Measurements from ENCODE around the gene MEGF11.

MEGF11 gene

DNA sequence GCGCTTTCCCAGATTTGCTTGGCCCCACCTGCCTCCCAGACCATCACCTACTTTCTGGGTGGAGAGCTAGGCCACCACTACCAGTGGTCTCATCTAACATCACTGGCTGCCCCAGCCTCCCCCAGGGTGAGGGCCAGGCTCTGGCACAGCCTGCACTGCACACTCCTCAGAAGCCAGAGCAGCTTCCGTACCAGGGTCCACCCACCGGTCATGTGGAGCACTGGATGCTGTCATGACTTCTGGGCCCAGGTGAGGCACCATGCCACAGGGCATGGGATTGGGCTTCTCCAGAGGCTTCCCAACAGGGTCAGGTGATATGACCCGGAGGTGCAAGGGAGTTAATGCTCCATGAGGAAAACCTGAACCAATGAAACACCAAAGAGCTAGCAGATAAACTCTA lies 14.0 kb downstream of the MEGF11 start:
- DNase-seq (ENCODE audit: low read depth, low spot score) = no peak

DNA sequence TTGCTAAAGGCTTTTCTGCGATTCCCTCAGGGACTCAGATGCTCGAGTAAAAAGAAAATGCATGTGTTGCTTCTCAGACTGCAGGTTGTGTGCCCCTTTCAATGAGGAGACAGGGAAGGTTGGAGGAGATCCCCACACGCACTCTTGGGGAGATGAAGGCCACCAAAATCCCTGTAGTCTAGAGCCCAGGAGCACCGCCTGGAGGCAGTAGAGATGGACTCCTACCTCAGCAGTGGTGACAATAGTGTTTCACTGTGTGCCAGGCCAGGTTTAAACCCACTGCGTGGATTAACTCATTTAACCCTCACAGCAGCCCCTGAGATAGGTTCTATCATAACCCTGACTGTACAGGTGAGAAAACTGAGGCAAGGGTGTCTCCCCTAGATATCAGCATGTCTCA lies 15.2 kb downstream of the MEGF11 start:
- no peak for DNase-seq (ENCODE audit: low read depth, low spot score)

DNA sequence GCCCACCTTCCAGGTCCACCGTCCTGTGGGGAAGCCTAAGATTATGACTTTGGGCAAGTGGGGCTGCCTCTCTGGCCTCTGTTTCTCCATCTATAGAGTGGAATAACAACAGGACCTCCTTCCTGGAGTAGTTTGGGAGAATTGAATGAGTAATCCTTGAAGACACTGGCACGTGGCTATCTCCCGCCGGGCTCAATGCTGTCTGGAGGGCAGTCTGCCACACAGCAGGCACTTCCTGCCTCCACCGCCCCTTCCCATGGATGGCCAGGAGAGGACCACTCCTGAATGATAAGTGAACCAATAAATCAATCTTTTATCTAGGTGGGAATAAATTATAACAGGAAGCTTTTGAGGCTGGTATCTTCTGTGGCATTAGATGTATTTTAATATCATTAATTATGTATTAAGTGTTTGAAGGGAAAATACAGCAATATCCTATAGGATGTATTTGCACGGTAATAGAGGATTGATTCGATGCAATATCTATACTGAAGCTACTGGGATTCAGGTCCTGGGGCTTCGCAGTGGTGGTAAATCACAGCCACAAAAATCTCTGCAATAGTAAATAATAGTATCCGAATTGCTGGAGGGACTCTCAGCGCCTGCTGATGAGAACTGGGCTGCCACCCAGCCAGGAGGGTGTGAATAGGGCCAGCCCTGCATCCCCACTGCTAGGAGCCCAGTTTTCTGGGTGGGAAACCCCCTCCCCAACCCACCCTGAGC lies 15.9 kb downstream of the MEGF11 start:
- no peak for DNase-seq (ENCODE audit: low read depth, low spot score)

DNA sequence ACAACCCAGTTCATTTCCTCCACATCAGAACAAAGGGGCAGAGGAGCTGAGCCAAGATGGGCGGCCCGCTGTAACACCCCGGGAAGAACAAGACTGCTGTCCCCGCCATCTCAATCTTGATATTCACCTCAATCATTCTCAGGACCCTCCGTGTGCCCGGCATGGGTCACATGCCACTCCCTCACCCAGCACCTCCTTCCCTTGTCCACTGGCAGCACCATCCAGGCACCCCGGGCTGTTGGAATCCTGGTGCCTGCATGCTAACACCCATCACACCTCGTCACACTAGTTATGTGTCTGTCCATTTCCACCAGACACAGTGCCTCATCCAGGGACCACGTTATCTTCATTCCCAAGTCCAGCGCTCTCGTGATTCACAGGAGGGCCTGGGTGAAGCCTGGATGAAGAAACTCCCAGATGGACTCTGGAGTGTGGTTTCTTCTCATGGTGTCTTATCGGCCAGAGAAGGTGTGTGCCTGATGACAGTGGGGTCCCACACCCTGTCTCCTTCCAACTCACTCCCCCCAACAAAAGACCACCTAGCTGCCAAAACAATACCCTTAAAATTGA lies 16.7 kb downstream of the MEGF11 start:
- DNase-seq (ENCODE audit: low read depth, low spot score) = no peak

DNA sequence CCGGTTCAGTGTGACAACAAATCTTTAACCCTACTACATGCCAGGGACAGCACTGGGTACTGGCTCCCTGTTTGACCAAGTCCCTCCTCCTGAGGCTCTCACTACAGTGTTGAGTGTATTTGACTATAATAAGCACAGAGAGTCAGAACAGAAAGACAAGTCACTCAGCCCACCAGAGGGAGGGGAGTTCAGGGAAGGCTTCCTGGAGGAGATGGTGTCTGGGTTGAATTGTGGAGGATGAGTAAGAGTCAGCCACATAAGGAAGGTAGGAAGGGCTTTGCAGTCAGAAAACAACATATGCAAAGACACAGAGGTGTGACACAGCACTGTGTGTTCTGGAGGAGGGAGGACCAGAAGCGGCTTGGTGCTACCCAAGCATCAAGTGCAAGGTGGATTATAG lies 17.7 kb downstream of the MEGF11 start:
- DNase-seq (ENCODE audit: low read depth, low spot score) = no peak

DNA sequence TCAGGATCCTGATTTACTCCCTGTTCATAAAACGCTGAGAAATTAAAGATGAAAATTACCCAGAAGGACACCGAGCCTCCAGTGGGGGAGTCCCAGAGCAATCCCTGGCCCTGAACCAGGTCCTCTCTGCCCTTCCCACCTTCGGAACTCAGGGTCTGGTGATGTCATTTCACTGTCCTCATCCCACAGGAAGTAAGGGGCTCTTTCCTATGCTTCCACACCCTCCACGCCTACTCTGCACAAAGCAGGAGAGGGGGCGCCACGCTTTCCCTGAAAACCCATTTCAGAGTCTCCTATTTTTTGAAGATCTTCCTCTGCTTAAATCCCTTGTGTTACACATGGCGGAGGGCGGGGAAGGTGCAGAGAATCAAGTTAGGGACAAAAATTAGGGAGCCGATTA lies 18.8 kb downstream of the MEGF11 start:
- no peak for DNase-seq (ENCODE audit: low read depth, low spot score)

DNA sequence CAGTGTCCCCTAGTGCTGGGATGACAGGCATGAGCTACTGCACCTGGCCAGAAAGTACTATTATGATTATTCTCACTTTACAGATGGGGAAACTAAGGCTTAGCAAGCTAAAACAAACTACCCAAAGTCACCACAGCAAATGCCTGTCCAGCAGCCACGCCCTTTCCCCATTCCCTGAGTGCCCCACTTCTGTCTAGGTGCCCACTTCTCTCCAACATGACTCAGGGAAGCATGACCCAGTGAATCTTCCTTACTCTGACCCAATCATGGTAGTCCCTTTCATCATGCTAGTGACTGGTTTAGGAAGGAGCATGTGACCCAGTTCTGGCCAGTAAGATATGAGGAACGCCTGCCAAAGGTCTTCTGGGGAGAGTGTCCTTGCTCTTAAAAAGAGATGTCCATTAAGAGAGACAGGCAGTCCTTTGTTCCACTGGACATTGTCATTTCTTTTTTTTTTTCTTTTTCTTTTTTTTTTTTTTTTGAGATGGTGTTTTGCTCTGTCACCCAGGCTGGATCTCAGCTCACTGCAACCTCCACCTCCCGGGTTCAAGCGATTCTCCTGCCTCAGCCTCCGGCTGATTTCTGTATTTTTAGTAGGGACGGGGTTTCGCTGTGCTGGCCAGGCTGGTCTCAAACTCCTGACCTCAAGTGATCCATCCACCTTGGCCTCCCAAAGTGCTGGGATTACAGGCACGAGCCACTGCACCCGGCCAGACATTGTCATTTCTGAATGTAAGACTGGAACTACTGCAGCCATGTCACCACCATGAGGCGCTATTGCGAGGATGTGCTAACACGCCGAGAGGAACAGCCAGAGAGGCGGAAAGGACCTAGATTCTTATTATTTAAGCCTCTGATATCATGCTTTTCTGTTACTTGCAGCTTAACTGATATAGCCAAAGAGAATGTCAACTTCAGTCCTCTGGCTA lies 19.8 kb downstream of the MEGF11 start:
- no peak for DNase-seq (ENCODE audit: low read depth, low spot score)

DNA sequence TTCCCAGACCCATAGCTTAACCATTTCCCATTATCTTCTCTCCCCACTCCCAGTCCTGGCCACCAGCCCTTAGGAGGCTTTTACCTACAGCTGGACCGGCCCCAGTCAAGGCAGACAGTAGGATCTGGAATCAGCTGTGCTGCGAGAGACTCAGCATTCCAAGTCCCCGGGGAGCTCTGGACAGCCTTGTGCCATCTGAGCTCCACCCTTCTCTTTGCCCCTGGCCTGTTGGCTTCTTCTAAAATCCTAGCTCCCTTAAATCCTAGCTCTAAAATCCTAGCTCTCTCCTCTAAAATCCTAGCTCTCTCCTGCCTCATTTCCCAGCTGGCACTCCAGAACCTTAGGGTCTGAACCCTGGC lies 21.3 kb downstream of the MEGF11 start:
- no peak for DNase-seq (ENCODE audit: low read depth, low spot score)

DNA sequence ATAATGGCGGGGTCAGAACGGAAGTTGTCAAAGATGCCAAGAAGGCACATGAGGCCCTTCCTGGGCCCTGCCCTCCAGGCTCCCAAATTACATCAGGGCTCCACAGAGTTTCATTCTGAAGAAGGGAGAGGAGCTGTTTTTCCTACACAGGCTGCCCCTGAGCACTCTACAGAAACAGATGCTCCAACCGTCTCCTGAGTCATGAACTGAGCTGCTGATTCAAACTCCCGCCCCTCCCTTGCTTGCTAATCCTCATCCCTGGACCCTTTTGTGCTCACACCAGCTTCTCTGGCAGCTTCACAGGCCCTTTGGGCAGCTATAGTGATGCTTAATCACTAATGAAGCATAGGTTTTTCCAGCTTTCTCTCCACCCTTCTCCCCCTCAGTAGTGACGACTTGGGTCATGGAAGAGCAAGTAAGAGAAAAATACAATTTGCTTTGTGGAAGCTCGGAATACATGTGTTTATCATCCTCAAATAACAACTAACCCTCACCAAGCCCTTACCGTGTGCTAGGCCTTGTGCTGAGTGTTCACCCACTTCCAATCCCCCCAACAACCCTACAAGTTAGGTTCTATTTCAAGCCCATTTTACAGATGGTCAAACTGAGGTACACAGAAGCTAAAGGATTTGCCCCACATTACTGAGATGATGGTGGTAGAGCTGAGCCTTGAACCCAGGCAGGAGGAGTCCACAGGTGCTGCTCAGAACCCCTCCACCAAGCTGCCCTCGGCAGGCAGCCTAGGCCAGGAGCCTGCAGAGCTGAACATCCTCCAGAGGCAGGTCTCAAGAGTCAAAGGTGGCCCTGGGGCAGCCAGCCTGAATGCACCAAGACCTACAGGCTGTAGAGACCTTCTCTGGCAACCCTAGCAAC lies 21.9 kb downstream of the MEGF11 start:
- DNase-seq (ENCODE audit: low read depth, low spot score) = no peak

DNA sequence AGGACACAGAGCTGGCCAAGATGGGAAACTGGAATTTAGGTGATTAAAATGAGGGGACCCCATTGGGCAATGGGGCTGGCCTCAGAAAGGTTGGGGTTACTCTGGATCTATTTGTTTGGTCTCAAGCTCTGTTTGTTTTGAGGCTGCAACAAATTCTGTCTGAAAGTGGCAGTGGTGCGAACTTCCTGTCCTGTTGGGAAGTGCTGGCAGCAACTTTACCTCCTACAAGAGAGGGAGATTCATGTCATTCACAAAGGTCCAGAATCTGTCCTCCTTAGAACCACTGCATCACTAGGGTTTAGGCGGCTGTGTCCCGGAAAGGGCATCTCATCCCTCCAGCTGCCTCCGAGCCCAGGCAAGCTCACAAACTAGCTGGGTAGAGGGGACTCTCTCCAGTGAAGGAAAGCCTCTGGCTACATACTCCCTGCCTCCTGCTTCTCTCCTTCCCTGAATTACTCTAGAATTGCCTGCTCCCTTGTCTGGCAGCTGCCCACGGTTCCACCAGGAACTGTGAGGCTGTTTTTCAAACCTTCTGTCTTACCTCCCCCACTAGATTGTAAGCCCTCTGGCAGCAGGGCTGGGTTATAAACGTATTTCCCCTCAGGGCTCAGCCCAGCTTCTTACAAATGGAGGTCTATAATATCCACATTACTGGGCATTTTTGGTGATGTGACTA lies 23.6 kb downstream of the MEGF11 start:
- DNase-seq (ENCODE audit: low read depth, low spot score) = no peak

DNA sequence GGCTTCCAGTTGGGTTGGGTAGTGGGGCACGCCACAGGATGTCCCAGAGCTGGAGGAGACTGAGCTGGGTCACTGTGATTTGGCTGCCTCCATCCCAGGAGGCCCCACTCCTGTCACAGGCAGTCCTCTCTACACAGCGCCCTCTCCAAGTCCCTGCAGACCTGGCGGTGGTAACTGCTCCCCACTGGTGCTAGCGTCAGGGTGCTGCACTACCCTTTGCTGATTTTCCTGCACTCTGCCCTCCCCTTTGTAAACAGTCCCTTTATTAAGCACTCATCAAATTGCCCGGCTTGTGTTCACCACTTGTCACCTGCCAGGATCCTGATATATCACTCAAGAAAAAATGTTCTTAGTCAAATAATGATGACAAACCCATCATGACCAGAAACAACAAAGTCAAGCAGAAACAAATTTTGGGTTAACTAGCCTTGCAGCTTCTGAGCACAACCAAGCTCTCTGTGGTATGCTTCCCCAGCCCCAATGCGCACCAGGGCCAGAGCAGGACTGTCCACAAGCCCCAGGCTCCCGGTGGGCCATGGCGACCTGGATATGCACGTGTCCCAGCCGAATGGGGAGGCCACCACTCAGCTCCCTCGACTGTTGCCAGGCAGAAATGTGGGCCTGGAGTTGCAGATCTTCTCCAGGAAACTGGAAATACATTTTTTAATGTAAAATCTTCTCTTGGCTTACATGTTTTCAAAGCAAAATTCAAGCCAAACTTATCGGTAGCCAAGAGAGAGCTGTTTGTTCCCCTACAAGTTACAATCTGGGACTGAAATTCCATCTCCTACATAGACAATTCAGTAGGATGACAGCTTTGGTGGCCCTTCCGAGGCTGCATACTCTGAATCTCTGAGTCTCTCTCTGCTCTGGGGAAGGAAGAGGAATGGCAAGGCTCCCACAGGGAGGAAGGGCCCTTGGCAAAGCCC lies 24.5 kb downstream of the MEGF11 start:
- no peak for DNase-seq (ENCODE audit: low read depth, low spot score)

DNA sequence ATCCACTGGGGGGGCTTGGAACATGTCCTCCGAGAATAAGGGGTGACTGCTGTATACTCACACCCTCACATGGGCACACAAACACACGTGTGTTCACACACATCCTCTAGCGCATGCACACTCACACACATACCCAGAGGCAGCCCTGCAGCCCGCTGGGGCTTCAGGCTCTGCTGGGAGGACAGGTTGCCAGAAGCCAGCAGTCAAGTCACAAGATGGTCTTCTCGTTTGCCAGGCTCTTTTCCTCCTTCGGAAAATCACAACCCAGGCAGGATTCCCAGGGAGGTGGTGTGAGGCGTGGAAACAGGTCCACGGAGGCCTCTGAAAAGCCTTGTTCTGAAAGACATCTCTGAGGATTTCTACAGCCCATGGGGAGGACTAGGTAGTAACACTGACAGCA lies 26.8 kb downstream of the MEGF11 start:
- DNase-seq (ENCODE audit: low read depth, low spot score) = no peak

DNA sequence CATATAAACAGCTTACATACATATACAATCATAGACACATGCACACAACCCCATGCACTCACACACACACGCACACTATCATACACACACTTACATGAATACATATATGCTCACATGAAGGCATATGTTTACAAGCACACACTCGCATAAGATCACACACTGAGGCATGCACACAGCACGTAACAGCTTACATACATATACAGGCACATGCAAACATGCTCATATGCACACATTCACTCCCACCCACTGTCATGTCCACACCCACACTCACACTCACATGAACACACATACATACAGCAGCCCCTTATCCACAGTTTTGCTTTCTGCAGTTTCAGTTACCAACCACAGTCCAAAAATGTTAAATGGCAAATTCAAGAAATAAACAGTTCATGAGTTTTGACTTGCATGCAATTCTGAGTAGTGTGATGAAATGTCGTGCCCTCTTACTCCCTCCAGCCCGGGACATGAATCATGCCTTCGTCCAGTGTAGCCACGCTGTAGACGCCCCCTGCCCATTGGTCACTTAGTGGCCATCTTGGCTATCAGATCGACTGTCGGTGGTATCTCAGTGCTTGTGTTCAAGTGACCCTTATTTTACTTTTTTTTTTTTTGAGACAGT lies 27.8 kb downstream of the MEGF11 start:
- DNase-seq (ENCODE audit: low read depth, low spot score) = no peak

DNA sequence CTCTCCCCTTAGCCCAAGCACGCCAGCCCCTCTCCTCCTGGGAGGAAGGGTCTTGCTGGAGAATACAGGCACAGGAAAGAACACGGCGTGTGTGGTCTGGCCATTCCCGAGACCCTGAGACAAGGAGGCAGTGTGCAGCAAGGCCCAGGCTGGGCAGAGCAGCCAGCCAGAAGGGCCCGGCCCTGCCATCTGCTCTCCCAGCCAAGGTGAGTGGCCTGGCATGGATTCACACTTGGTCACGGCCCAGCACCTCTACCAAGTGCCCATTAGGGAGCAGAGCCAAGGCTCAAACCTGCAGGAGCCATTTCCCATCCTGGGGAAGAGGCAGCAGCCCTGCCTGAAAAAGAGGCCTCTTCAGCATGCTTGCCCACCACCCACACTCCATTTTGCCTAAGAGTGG lies 28.6 kb downstream of the MEGF11 start:
- no peak for DNase-seq (ENCODE audit: low read depth, low spot score)

DNA sequence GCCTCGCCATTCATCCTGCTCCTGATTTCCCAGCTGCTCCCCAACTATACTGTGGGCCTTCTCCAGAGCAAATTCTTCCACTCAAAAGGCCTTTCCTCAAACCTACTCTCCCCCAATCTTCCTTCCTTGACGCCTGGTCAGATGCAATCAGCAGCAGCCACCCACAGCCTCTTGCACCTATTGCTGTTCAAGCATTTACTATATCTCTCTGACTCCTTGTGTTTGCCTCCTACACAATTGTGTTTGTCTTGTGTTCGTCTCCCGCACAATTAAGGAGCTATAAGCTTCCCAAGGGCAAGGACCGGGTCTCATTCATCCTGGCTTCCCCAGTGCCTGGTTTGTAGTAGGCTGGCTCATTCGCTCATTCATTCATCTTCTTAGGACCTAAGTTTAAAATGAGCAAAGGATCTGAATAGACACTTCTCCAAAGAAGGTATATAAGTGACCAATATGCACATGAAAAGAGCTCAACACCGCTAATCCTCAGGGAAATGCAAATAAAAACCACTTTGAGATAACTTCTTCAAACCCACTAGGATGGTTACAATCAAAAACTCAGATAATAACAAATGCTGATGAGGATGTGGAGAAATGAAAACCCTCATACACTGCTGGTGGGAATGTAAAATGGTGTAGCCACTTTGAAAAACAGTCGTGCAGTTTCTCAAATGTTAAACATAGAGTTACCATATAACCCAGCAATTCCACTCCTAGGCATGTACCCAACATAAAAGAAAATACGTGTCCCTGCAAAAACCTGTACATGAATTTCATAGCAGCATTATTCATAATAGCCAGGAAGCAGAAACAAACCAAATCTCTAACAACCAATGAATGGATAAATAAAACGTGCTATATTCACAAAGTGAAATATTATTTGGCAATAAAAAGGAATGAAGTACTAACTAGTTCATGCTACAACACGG lies 31.0 kb downstream of the MEGF11 start:
- DNase-seq (ENCODE audit: low read depth, low spot score) = no peak

DNA sequence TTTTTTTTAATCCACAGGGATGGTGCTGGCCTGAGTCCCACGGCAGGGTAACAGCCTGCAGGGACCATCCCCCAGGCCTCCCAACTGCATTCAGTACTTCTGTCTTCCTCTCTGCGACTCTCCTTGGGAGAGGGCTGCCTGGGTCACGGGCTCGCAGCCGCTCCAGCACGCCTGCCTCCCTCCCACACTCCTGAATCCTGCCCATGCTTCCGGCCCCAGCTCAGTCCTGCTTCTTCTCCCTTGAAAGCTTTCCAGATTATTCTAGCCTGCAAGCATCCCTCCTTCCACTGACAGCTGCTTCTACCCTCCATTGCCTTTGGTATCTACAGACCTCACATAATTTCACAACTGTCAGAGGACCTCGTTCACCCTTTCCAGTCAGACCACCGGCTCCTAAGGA lies 32.4 kb downstream of the MEGF11 start:
- no peak for DNase-seq (ENCODE audit: low read depth, low spot score)

DNA sequence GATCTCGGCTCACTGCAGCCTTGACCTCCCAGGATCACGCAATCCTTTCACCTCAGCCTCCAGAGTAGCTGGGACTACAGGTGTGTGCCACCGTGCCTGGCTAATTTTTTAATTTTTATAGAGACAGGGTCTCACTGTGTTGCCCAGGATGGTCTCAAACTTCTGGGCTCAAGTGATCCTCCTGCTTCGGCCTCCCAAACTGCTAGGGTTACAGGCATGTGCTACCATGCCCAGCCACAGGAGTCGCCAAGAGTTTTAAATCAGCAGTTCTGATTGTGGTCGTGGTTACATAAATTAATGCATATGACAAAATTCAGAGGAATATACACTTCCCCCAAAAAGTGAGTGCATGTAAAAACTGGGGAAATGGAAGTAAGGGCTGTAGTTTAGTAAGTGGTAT lies 32.9 kb downstream of the MEGF11 start:
- no peak for DNase-seq (ENCODE audit: low read depth, low spot score)

DNA sequence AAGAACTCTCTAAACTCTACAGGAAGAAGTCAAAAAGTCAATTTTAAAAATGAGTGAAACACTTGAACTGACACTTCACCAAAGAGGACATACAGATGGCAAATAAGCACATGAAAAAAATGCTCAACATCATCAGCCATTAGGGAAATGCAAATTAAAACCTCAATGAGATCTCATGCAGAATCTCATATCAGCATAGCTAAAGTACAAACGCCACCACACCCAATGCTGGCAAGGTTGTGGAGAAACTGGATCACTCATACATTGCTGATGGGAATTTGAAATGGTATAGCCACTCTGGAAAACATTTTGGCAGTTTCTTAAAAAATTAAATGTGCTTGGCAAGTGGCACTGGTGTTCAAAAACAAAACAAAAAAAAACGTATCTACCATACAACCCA lies 34.2 kb downstream of the MEGF11 start:
- no peak for DNase-seq (ENCODE audit: low read depth, low spot score)

DNA sequence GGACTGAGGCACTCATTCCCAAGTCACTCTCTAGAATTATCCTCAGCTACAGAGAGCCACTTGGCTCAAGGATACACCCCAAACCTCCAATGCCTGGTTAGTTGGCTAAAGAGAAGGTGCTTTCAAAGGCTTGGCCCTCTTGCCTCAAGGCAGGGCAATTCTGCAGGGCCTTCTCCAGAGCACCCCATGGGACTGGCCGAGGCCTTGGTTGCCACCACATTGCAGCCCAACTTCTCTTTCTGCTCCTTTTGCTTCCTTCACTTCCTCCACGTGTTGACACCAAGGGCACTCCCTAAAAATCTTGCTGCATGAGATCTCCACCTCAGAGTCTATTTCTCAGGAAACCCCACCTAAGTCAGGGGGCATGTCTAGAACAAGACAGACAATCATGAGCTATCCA lies 36.7 kb downstream of the MEGF11 start:
- no peak for DNase-seq (ENCODE audit: low read depth, low spot score)
